Astrocyte (in vitro differentiated cells and primary cell): ENCODE measurements around the gene NFIA. TPM values are rescaled to one million over a fixed set of nuclear protein-coding genes. Genes with fewer than 3 reads are reported as not detected.

Experiments
- DNase-seq: peaks from one replicate; pipeline ENCODE4 v3.0.0-alpha.2; 2010; ENCODE audit warnings: low read depth
- FAIRE-seq: peaks from 2 replicates; lab custom pipeline; 2011; peaks lifted over from hg19 to GRCh38; lab: Jason Lieb, UNC
- H2AFZ ChIP-seq: 2 replicates; pipeline ENCODE4 v1.6.0; 2012; ENCODE audit warnings: low read depth, low read length, inconsistent platforms
- H3K27ac ChIP-seq: 2 replicates; pipeline ENCODE4 v1.5.1; 2011; ENCODE audit warnings: low read depth, low read length, inconsistent platforms
- H3K27me3 ChIP-seq: 2 replicates; pipeline ENCODE4 v1.6.0; 2011; ENCODE audit warnings: low read length, inconsistent platforms; ENCODE audit not compliant: insufficient read depth
- H3K36me3 ChIP-seq: 2 replicates; pipeline ENCODE4 v1.5.1; 2011; ENCODE audit warnings: low read length, inconsistent platforms; ENCODE audit not compliant: insufficient read depth
- H3K4me1 ChIP-seq: 2 replicates; pipeline ENCODE4 v1.5.1; 2011; ENCODE audit warnings: low read length, inconsistent platforms; ENCODE audit not compliant: insufficient read depth
- H3K4me2 ChIP-seq: 2 replicates; pipeline ENCODE4 v1.6.0; 2012; ENCODE audit warnings: low read length, inconsistent platforms
- H3K4me3 ChIP-seq: 2 replicates; pipeline ENCODE4 v1.5.1; 2011; ENCODE audit warnings: low read depth, mild to moderate bottlenecking, low read length, inconsistent platforms; ENCODE audit not compliant: insufficient read depth
- H3K79me2 ChIP-seq: 2 replicates; pipeline ENCODE4 v1.6.0; 2012; ENCODE audit warnings: mild to moderate bottlenecking, low read length, inconsistent platforms; ENCODE audit not compliant: insufficient read depth
- H3K9ac ChIP-seq: 2 replicates; pipeline ENCODE4 v1.6.0; 2012; ENCODE audit warnings: mild to moderate bottlenecking, low read length, inconsistent platforms
- H3K9me3 ChIP-seq: 2 replicates; pipeline ENCODE4 v1.5.1; 2012; ENCODE audit warnings: low read depth, mild to moderate bottlenecking, low read length, inconsistent platforms; ENCODE audit not compliant: insufficient read depth
- H4K20me1 ChIP-seq: 2 replicates; pipeline ENCODE4 v1.6.0; 2012; ENCODE audit warnings: low read length, inconsistent platforms; ENCODE audit not compliant: insufficient read depth
- H3K27ac Mint-ChIP-seq: one replicate; pipeline ENCODE4 v1.8.0; 2021; ENCODE audit warnings: mild to moderate bottlenecking, mixed read lengths; ENCODE audit not compliant: unreplicated experiment
- H3K27me3 Mint-ChIP-seq: one replicate; pipeline ENCODE4 v1.8.0; 2021; ENCODE audit warnings: low read depth, mixed read lengths; ENCODE audit not compliant: unreplicated experiment
- H3K36me3 Mint-ChIP-seq: one replicate; pipeline ENCODE4 v1.8.0; 2021; ENCODE audit warnings: low read depth, mixed read lengths; ENCODE audit not compliant: unreplicated experiment
- H3K4me1 Mint-ChIP-seq: one replicate; pipeline ENCODE4 v1.8.0; 2021; ENCODE audit warnings: low read depth, mixed read lengths; ENCODE audit not compliant: unreplicated experiment
- H3K4me3 Mint-ChIP-seq: one replicate; pipeline ENCODE4 v1.8.0; 2021; ENCODE audit warnings: mild to moderate bottlenecking, moderate library complexity, mixed read lengths; ENCODE audit not compliant: unreplicated experiment
- H3K9me3 Mint-ChIP-seq: one replicate; pipeline ENCODE4 v1.8.0; 2021; ENCODE audit warnings: mild to moderate bottlenecking, mixed read lengths; ENCODE audit not compliant: unreplicated experiment
- EZH2 ChIP-seq: IDR thresholded peaks from 2 replicates; pipeline ENCODE4 v1.6.1; 2012; ENCODE audit warnings: mild to moderate bottlenecking, low read length, inconsistent platforms; ENCODE audit not compliant: insufficient read depth
- total RNA-seq: library from RNA; stranded (reverse); gene quantifications from 2 replicates; pipeline ENCODE4 v1.2.1, GENCODE V29; 2021
- TF ChIP-seq, protein P1 (sequence below): IDR thresholded peaks from 2 replicates; pipeline ENCODE4 v1.5.1; 2011; ENCODE audit warnings: low read depth, mild to moderate bottlenecking, inconsistent platforms, low read length, moderate library complexity; ENCODE audit not compliant: insufficient read depth

Gene NFIA
- total RNA-seq, 1 donor from 2014 or later = 4.6 TPM

DNA sequence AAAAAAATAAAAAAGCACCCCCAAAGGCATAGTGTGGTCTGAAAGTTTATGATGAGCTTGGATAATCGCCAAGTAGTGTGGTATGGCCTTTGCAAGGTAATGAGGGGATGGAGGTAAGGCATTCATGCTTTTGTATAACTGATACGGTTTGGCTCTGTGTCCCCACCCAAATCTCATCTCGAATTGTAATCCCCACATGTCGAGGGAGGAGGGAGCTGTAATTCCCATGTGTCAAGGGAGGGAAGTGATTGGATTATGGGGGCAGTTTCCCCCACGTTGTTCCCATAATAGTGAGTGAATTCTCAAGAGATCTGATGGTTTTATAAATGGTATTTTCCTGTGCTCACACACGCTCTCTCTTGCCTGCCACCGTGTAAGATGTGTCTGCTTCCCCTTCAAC is 215.5 kb downstream of the NFIA start:
- H3K4me3 Mint-ChIP-seq = no peak overlapping the region
- TF ChIP-seq, protein P1, sequence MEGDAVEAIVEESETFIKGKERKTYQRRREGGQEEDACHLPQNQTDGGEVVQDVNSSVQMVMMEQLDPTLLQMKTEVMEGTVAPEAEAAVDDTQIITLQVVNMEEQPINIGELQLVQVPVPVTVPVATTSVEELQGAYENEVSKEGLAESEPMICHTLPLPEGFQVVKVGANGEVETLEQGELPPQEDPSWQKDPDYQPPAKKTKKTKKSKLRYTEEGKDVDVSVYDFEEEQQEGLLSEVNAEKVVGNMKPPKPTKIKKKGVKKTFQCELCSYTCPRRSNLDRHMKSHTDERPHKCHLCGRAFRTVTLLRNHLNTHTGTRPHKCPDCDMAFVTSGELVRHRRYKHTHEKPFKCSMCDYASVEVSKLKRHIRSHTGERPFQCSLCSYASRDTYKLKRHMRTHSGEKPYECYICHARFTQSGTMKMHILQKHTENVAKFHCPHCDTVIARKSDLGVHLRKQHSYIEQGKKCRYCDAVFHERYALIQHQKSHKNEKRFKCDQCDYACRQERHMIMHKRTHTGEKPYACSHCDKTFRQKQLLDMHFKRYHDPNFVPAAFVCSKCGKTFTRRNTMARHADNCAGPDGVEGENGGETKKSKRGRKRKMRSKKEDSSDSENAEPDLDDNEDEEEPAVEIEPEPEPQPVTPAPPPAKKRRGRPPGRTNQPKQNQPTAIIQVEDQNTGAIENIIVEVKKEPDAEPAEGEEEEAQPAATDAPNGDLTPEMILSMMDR = no peak
- TF ChIP-seq EZH2 = no peak
- no peak overlapping the region for H3K27ac ChIP-seq
- H3K36me3 ChIP-seq = no peaks in the 10 kb centered on the region
- no peaks in the 10 kb centered on the region for H3K4me1 ChIP-seq
- no peaks in the 10 kb centered on the region for H3K36me3 Mint-ChIP-seq
- peaks cover 2% of the 10 kb centered on the region for H3K9me3 Mint-ChIP-seq
- no peak overlapping the region for H3K9ac ChIP-seq
- no peaks in the 10 kb centered on the region for H3K27me3 Mint-ChIP-seq
- no peaks in the 10 kb centered on the region for H4K20me1 ChIP-seq
- no peaks in the 10 kb centered on the region for H3K9me3 ChIP-seq
- peaks cover 16% of the 10 kb centered on the region for H3K4me1 Mint-ChIP-seq
- H3K27ac Mint-ChIP-seq = no peak overlapping the region
- H3K79me2 ChIP-seq = no peaks in the 10 kb centered on the region
- H3K4me3 ChIP-seq = no peak overlapping the region
- peaks cover 9% of the 10 kb centered on the region for H3K27me3 ChIP-seq
- H2AFZ ChIP-seq = no peak overlapping the region
- DNase-seq (no peak), FAIRE-seq (no peak)
- H3K4me2 ChIP-seq = no peak overlapping the region

GRCh38 chr1:61299463-61299862 is 217.1 kb downstream of the NFIA start:
- Histone ChIP-seq H3K4me1 (no peaks in the 10 kb centered on the region), H4K20me1 (no peaks in the 10 kb centered on the region), H3K27ac (no peak overlapping the region), H3K79me2 (no peaks in the 10 kb centered on the region), H2AFZ (no peak overlapping the region), H3K9ac (no peak overlapping the region), H3K4me2 (no peak overlapping the region), H3K4me3 (no peak overlapping the region), H3K27me3 (peaks cover 9% of the 10 kb centered on the region), H3K9me3 (no peaks in the 10 kb centered on the region), H3K36me3 (no peaks in the 10 kb centered on the region)
- Mint-ChIP-seq H3K9me3 (peaks cover 2% of the 10 kb centered on the region), H3K4me3 (no peak overlapping the region), H3K4me1 (peaks cover 12% of the 10 kb centered on the region), H3K27me3 (no peaks in the 10 kb centered on the region), H3K27ac (no peak overlapping the region), H3K36me3 (no peaks in the 10 kb centered on the region)
- FAIRE-seq (no peak), DNase-seq (no peak)
- TF ChIP-seq, protein P1 = no peak
- TF ChIP-seq EZH2 = no peak

DNA sequence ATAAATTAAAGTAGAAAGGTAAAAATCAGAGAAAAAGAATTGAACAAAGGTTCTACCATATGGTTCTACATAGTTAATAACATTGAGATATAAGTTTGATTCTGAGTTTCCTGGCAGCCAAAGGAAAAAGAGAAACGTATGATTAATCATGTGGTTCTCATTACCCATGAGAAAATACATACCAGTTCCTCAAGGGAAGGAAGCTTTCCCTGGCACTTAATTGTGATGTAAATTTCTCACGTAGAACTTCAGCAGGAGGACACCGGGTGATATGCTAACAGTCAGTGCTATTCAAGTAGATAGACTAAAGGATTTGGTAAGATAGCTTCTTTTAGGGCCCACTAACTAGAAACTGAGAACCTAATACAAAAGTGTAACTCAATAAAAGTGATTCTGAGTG is 218.5 kb downstream of the NFIA start:
- no peak for TF ChIP-seq EZH2
- H3K9me3 ChIP-seq = no peaks in the 10 kb centered on the region
- FAIRE-seq = no peak
- H4K20me1 ChIP-seq = no peaks in the 10 kb centered on the region
- no peak overlapping the region for H3K4me3 Mint-ChIP-seq
- no peak overlapping the region for H3K27ac Mint-ChIP-seq
- H3K9ac ChIP-seq = no peak overlapping the region
- H3K4me1 ChIP-seq = no peaks in the 10 kb centered on the region
- no peak overlapping the region for H3K4me3 ChIP-seq
- no peak overlapping the region for H2AFZ ChIP-seq
- peaks cover 4% of the 10 kb centered on the region for H3K27me3 Mint-ChIP-seq
- H3K27ac ChIP-seq = no peak overlapping the region
- DNase-seq = no peak
- H3K36me3 Mint-ChIP-seq = no peaks in the 10 kb centered on the region
- no peaks in the 10 kb centered on the region for H3K36me3 ChIP-seq
- H3K27me3 ChIP-seq = peaks cover 6% of the 10 kb centered on the region
- H3K9me3 Mint-ChIP-seq = peaks cover 2% of the 10 kb centered on the region
- peaks cover 12% of the 10 kb centered on the region for H3K4me1 Mint-ChIP-seq
- H3K4me2 ChIP-seq = no peak overlapping the region
- H3K79me2 ChIP-seq = no peaks in the 10 kb centered on the region
